ENCODE results near the gene TMEM255B.

TMEM255B gene

DNA sequence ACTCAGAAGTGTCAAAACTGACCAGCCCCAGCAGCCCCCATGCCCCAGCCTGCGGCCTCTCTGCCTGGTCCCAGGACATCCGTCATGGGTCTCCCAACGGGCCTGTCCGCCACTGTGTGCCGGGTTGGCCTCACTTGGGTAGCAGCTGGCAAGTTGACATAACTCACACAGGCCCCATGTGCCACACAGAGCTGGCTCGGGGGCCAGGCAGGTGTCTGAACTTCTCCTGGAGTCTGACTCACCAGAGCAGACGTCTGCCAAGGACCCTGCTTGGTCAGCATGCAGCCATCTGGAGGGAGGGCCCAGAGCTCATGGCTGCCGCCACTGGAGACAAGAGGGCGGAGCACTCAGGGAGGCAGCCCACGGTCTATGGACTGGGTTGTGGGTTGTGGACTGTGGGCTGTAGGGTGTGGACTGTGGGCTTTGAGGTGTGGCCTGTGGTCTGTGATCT is 32.0 kb upstream of the TMEM255B start:
- no peak for TF ChIP-seq TARDBP (IDR thresholded peaks at IDR 0.05)
- TF ChIP-seq CTBP1 (IDR thresholded peaks at IDR 0.05; ENCODE audit: borderline replicate concordance), result no peak
- TF ChIP-seq FOXA1 (IDR thresholded peaks at IDR 0.05), result no peak
- TF ChIP-seq NFRKB (IDR thresholded peaks at IDR 0.05), result no peak
- TF ChIP-seq ARNT (IDR thresholded peaks at IDR 0.05), result no peak
- no peak for TF ChIP-seq SP1 (IDR thresholded peaks at IDR 0.05)
- no peak for TF ChIP-seq BHLHE40 (IDR thresholded peaks at IDR 0.05; ENCODE audit: borderline replicate concordance)
- TF ChIP-seq, protein P1, sequence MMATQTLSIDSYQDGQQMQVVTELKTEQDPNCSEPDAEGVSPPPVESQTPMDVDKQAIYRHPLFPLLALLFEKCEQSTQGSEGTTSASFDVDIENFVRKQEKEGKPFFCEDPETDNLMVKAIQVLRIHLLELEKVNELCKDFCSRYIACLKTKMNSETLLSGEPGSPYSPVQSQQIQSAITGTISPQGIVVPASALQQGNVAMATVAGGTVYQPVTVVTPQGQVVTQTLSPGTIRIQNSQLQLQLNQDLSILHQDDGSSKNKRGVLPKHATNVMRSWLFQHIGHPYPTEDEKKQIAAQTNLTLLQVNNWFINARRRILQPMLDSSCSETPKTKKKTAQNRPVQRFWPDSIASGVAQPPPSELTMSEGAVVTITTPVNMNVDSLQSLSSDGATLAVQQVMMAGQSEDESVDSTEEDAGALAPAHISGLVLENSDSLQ (IDR thresholded peaks at IDR 0.05), result no peak
- TF ChIP-seq ELF4 (IDR thresholded peaks at IDR 0.05), result no peak
- no peak for TF ChIP-seq SUZ12 (IDR thresholded peaks at IDR 0.05)
- no peak for TF ChIP-seq HDGF (IDR thresholded peaks at IDR 0.05; ENCODE audit: borderline replicate concordance)
- TF ChIP-seq FOXK2 (IDR thresholded peaks at IDR 0.05), result no peak
- no peak for TF ChIP-seq ZNF384 (IDR thresholded peaks at IDR 0.05)
- TF ChIP-seq FOXM1 (IDR thresholded peaks at IDR 0.05; ENCODE audit: borderline replicate concordance), result no peak
- no peak for TF ChIP-seq L3MBTL2 (conservative IDR thresholded peaks at IDR 0.05)
- TF ChIP-seq LEF1 (IDR thresholded peaks at IDR 0.05; ENCODE audit: borderline replicate concordance), result no peak
- CTCF ChIA-PET, result no interaction called here
- POLR2A ChIA-PET, result no interaction called here
- no peak for DNase-seq (ENCODE audit: extremely low spot score)

GRCh38 chr13:113728571-113729054 is 30.4 kb upstream of the TMEM255B start:
- ChIA-PET CTCF (no interaction called here), POLR2A (no interaction called here)
- DNase-seq (ENCODE audit: extremely low spot score), result no peak
- TF ChIP-seq, protein P1 (IDR thresholded peaks at IDR 0.05), result no peak
- TF ChIP-seq ELF4 (IDR thresholded peaks at IDR 0.05) (no peak), FOXM1 (IDR thresholded peaks at IDR 0.05; ENCODE audit: borderline replicate concordance) (no peak), TARDBP (IDR thresholded peaks at IDR 0.05) (no peak), ARNT (IDR thresholded peaks at IDR 0.05) (no peak), SUZ12 (IDR thresholded peaks at IDR 0.05) (no peak), BHLHE40 (IDR thresholded peaks at IDR 0.05; ENCODE audit: borderline replicate concordance) (no peak), CTBP1 (IDR thresholded peaks at IDR 0.05; ENCODE audit: borderline replicate concordance) (no peak), FOXA1 (IDR thresholded peaks at IDR 0.05) (no peak)

GRCh38 chr13:113729187-113730019 is 29.6 kb upstream of the TMEM255B start:
- ChIA-PET CTCF (no interaction called here), POLR2A (no interaction called here)
- DNase-seq (ENCODE audit: extremely low spot score), result no peak
- no peak for TF ChIP-seq SUZ12 (IDR thresholded peaks at IDR 0.05)
- no peak for TF ChIP-seq BHLHE40 (IDR thresholded peaks at IDR 0.05; ENCODE audit: borderline replicate concordance)
- TF ChIP-seq LEF1 (IDR thresholded peaks at IDR 0.05; ENCODE audit: borderline replicate concordance), result no peak
- no peak for TF ChIP-seq FOXA1 (IDR thresholded peaks at IDR 0.05)
- no peak for TF ChIP-seq ZNF384 (IDR thresholded peaks at IDR 0.05)
- TF ChIP-seq L3MBTL2 (conservative IDR thresholded peaks at IDR 0.05), result no peak
- TF ChIP-seq NFRKB (IDR thresholded peaks at IDR 0.05), result no peak
- no peak for TF ChIP-seq SP1 (IDR thresholded peaks at IDR 0.05)
- TF ChIP-seq, protein P1 (IDR thresholded peaks at IDR 0.05), result no peak
- TF ChIP-seq HDGF (IDR thresholded peaks at IDR 0.05; ENCODE audit: borderline replicate concordance), result no peak
- TF ChIP-seq CTBP1 (IDR thresholded peaks at IDR 0.05; ENCODE audit: borderline replicate concordance), result no peak
- no peak for TF ChIP-seq ELF4 (IDR thresholded peaks at IDR 0.05)
- no peak for TF ChIP-seq FOXM1 (IDR thresholded peaks at IDR 0.05; ENCODE audit: borderline replicate concordance)
- no peak for TF ChIP-seq FOXK2 (IDR thresholded peaks at IDR 0.05)
- TF ChIP-seq TARDBP (IDR thresholded peaks at IDR 0.05), result no peak
- TF ChIP-seq ARNT (IDR thresholded peaks at IDR 0.05), result no peak

GRCh38 chr13:113730258-113730691 is 28.8 kb upstream of the TMEM255B start:
- no peak for DNase-seq (ENCODE audit: extremely low spot score)
- POLR2A ChIA-PET, result no interaction called here
- TF ChIP-seq TARDBP (IDR thresholded peaks at IDR 0.05) (no peak), ELF4 (IDR thresholded peaks at IDR 0.05) (no peak), LEF1 (IDR thresholded peaks at IDR 0.05; ENCODE audit: borderline replicate concordance) (no peak), FOXA1 (IDR thresholded peaks at IDR 0.05) (no peak), ARNT (IDR thresholded peaks at IDR 0.05) (no peak), HDGF (IDR thresholded peaks at IDR 0.05; ENCODE audit: borderline replicate concordance) (no peak), L3MBTL2 (conservative IDR thresholded peaks at IDR 0.05) (no peak), CTBP1 (IDR thresholded peaks at IDR 0.05; ENCODE audit: borderline replicate concordance) (no peak), SP1 (IDR thresholded peaks at IDR 0.05) (no peak), SUZ12 (IDR thresholded peaks at IDR 0.05) (no peak)
- TF ChIP-seq, protein P1 (IDR thresholded peaks at IDR 0.05), result no peak
- CTCF ChIA-PET, result no interaction called here

DNA sequence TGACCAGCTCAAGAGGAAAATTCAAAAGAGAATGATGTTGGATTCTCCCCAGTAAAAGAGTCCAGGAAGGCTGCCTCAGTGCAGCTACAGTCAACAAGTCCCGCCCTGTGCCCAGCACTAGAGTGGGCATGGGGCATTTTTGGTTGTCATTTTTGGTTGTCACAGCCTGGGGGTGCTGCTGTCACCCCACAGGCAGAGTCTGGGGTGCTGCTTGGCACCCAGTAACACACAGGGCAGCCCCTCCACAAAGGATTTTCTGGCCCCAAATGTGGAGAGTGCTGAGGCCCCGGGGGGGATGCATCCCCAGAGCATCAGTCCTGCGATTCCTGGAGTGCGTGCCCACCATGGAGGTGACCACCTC is 28.2 kb upstream of the TMEM255B start:
- TF ChIP-seq TARDBP (IDR thresholded peaks at IDR 0.05) (no peak), NFRKB (IDR thresholded peaks at IDR 0.05) (no peak), L3MBTL2 (conservative IDR thresholded peaks at IDR 0.05) (no peak), FOXK2 (IDR thresholded peaks at IDR 0.05) (no peak), ZNF384 (IDR thresholded peaks at IDR 0.05) (no peak), CTBP1 (IDR thresholded peaks at IDR 0.05; ENCODE audit: borderline replicate concordance) (no peak), ELF4 (IDR thresholded peaks at IDR 0.05) (no peak), ARNT (IDR thresholded peaks at IDR 0.05) (no peak), FOXA1 (IDR thresholded peaks at IDR 0.05) (no peak), SUZ12 (IDR thresholded peaks at IDR 0.05) (no peak), LEF1 (IDR thresholded peaks at IDR 0.05; ENCODE audit: borderline replicate concordance) (no peak), FOXM1 (IDR thresholded peaks at IDR 0.05; ENCODE audit: borderline replicate concordance) (no peak)
- POLR2A ChIA-PET, result no interaction called here
- no peak for DNase-seq (ENCODE audit: extremely low spot score)
- CTCF ChIA-PET, result no interaction called here
